Left lung (tissue), 10 donors: Measurements from ENCODE around the gene CENPP. TPM values are rescaled to one million over a fixed set of nuclear protein-coding genes. Genes with fewer than 3 reads are reported as not detected.

ENCODE experiments used
- ATAC-seq: fragments of 200-7000 bp; cut with Tn5 transposase; one replicate; pipeline ENCODE4 v1.9.1; 2020; ENCODE audit warnings: moderate library complexity
- DNase-seq, 4 donors: peaks; one replicate each; pipeline ENCODE4 v3.0.0-alpha.2; 2013 to 2020
- H3K27ac ChIP-seq, 2 donors: fragments of 200-600 bp; sonication (generic) in 1 of 2; one replicate each; pipeline versions ENCODE4 v1.5.0 to v1.8.0; 2020 to 2021
- H3K27me3 ChIP-seq, 2 donors: fragments of 200-600 bp; sonication (generic) in 1 of 2; one replicate each; pipeline versions ENCODE4 v1.5.0 to v1.8.0; 2020 to 2021
- H3K36me3 ChIP-seq, 2 donors: fragments of 200-600 bp; sonication (generic) in 1 of 2; one replicate each; pipeline versions ENCODE4 v1.5.0 to v1.8.0; 2020 to 2021
- H3K4me1 ChIP-seq, 2 donors: fragments of 200-600 bp; one replicate each; pipeline ENCODE4 v1.8.0; 2021
- H3K4me3 ChIP-seq, 2 donors: fragments of 200-600 bp; sonication (generic) in 1 of 2; one replicate each; pipeline versions ENCODE4 v1.5.0 to v1.8.0; 2020 to 2021; ENCODE audit warnings: mild to moderate bottlenecking in 1 of 2
- H3K9me3 ChIP-seq, 2 donors: fragments of 200-600 bp; sonication (generic) in 1 of 2; one replicate each; pipeline versions ENCODE4 v1.5.0 to v1.8.0; 2020 to 2021
- intact Hi-C, 2 donors: fragments of 100-400 bp; cut with DNase I; formaldehyde crosslinking; loops; one replicate each; pipeline versions ENCODE4 v1.11.2 to v1.14.2; 2022
- polyA plus RNA-seq, 6 donors: library from polyadenylated mRNA; unstranded; fragments of 120-200 nt; gene quantifications; one replicate each; pipeline ENCODE4 v1.2.1, GENCODE V29; 2013; ENCODE audit not compliant: insufficient read length in 6 of 6
- total RNA-seq, 2 donors: library from RNA; stranded (reverse); fragmentation: NEBNext Ultra II Directional; extraction: Animal tissue kit (Norgen Biotek cat#: 25700); gene quantifications; one replicate each; pipeline ENCODE4 v1.2.1, GENCODE V29; 2021
- TF ChIP-seq, protein P1 (sequence below), 2 donors: fragments of 200-600 bp; sonication (generic) in 1 of 2; IDR thresholded peaks; one replicate each; pipeline versions ENCODE4 v1.5.0 to v1.8.0; 2021; ENCODE audit warnings: antibody characterized with exemption in 2 of 2
- donor health status: DM: no; HTN: yes; CAD: no.
- donor health status: DM: no; HTN: no; CAD: no.

Gene CENPP
- total and polyA plus RNA-seq, 8 donors = 3.2 to 9.0 (median 5.7) TPM

DNA sequence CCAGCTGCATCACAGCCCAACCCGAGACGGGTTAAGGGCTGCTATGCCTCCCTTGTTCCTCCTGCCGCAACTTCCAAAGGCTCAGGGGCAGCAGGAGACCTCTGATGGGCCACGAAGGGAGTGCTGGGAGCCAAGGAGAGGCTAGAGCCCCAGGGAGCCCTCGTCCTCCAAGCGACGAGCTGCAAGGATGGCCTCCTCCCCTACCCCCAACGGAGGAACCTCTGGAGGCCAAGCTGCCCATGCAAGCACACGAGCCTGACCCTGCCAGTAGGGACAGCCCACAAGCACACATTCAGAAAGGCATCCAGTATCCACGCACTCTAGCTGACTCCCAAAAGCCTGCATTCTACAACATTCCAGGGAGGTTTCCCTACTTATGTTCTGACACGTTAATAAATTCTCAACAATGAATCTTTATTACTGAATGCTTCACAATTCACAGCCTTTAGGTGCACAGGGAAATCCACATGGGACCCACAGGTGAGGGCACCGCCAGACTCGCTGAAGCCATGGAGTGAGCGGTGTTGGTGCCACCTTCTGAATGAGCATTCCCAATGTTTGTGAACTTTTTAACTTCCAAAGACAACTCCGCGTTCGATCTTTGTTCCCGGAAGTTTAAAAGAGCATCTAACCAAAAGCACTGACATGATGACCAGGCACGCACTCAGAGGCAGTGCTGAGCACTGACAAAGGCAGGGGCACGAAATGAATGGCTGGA is 315.5 kb downstream of the CENPP start:
- Histone ChIP-seq H3K36me3 (peaks cover 0 to 100% of the 10 kb centered on the region in 2 donors), H3K4me1 (no peaks in the 10 kb centered on the region), H3K4me3 (no peak overlapping the region), H3K9me3 (peaks cover 0 to 4% of the 10 kb centered on the region in 2 donors), H3K27ac (no peak overlapping the region), H3K27me3 (no peaks in the 10 kb centered on the region)
- intact Hi-C loops = loop anchor here in 1 of 2 donors (5.0 to 10.0 kb wide), 2 partner anchors 304 to 506 kb away; no protein-coding TSS in a partner anchor
- DNase-seq (peak in 1 of 4 donors; percentile 48), ATAC-seq (no peak)
- TF ChIP-seq, protein P1, sequence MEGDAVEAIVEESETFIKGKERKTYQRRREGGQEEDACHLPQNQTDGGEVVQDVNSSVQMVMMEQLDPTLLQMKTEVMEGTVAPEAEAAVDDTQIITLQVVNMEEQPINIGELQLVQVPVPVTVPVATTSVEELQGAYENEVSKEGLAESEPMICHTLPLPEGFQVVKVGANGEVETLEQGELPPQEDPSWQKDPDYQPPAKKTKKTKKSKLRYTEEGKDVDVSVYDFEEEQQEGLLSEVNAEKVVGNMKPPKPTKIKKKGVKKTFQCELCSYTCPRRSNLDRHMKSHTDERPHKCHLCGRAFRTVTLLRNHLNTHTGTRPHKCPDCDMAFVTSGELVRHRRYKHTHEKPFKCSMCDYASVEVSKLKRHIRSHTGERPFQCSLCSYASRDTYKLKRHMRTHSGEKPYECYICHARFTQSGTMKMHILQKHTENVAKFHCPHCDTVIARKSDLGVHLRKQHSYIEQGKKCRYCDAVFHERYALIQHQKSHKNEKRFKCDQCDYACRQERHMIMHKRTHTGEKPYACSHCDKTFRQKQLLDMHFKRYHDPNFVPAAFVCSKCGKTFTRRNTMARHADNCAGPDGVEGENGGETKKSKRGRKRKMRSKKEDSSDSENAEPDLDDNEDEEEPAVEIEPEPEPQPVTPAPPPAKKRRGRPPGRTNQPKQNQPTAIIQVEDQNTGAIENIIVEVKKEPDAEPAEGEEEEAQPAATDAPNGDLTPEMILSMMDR (IDR thresholded peaks at IDR 0.05) = no peak

DNA sequence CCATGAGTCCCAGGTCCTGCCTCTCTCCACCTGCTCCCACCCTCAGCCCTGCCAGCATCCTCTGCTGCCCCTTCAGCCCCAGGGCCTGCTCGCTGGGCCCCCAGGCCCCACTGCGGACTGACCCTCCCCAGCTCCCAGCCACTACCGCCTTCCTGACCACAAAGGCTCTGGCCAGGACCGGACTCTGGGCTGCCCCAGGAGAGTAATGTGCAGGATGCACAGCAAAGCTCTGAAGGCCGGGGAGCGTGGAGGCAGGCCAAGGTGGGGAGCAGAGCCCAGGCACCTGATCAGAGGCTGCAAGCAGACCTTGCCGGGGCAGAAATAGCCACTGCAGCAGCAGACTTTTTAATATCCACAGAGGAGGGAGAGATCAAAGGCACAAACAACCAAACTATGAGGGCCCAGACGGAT is 316.3 kb downstream of the CENPP start:
- DNase-seq = peak in 1 of 4 donors; percentile 52
- TF ChIP-seq, protein P1 (IDR thresholded peaks at IDR 0.05) = no peak
- intact Hi-C loops = loop anchor here in 1 of 2 donors (5.0 to 10.0 kb wide), 2 partner anchors 305 to 507 kb away; no protein-coding TSS in a partner anchor
- no peak for ATAC-seq
- Histone ChIP-seq H3K4me1 (no peaks in the 10 kb centered on the region), H3K27me3 (no peaks in the 10 kb centered on the region), H3K4me3 (no peak overlapping the region), H3K27ac (no peak overlapping the region), H3K36me3 (peaks cover 0 to 100% of the 10 kb centered on the region in 2 donors), H3K9me3 (peaks cover 0 to 4% of the 10 kb centered on the region in 2 donors)

DNA sequence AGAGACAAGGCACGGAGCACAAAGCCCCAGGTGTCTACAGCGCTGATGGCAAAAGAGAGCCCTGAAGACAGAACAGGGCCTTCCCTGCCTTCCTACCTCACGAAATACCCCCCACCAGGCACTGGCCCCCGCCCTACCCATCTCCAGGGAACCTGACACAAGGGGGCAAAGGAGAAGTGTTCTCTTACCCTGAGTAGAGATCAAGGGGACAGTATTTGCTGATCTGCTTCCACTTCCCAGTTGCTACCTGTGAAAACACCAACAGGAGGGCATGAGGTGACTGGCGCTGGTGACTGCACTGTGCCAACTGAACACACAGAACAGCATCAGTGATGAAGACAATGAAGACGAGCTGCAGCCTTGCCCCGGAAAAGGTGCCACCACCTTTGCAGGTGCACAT is 316.8 kb downstream of the CENPP start:
- peak in 1 of 4 donors; percentile 26 for DNase-seq
- Histone ChIP-seq H3K27me3 (no peaks in the 10 kb centered on the region), H3K4me3 (no peak overlapping the region), H3K36me3 (peaks cover 0 to 100% of the 10 kb centered on the region in 2 donors), H3K4me1 (no peaks in the 10 kb centered on the region), H3K9me3 (peaks cover 0 to 4% of the 10 kb centered on the region in 2 donors), H3K27ac (no peak overlapping the region)
- intact Hi-C loops = loop anchor here in 1 of 2 donors (5.0 to 10.0 kb wide), 2 partner anchors 305 to 508 kb away; no protein-coding TSS in a partner anchor
- no peak for ATAC-seq
- TF ChIP-seq, protein P1 (IDR thresholded peaks at IDR 0.05) = no peak

DNA sequence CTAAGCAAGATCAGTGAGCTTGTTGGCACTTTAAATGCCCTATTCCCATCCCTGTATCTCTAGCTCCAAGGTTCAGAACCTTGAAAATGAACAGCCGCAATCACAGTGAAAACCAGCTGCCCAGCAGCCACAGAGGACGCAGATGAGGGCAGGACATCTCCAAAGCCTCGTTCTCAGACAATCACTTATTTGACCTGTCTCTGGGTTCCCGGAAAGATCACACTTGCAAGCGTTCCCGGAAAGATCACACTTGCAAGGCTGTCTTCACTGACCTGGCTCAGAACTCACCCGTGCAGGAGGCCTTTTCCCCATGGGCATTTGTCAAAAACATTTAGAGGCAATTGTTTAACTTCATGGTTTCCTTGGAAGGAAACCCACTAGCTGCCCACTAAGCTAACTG is 318.5 kb downstream of the CENPP start:
- no peak overlapping the region for H3K4me3 ChIP-seq
- TF ChIP-seq, protein P1 (IDR thresholded peaks at IDR 0.05) = no peak
- DNase-seq = peak in 1 of 4 donors; percentile 4
- peaks cover 0 to 4% of the 10 kb centered on the region in 2 donors for H3K9me3 ChIP-seq
- no peak for ATAC-seq
- no peaks in the 10 kb centered on the region for H3K27me3 ChIP-seq
- intact Hi-C loops = loop anchor here in 1 of 2 donors (5.0 to 10.0 kb wide), 2 partner anchors 307 to 509 kb away; no protein-coding TSS in a partner anchor
- peaks cover 0 to 100% of the 10 kb centered on the region in 2 donors for H3K36me3 ChIP-seq
- no peak overlapping the region for H3K27ac ChIP-seq
- H3K4me1 ChIP-seq = no peaks in the 10 kb centered on the region

DNA sequence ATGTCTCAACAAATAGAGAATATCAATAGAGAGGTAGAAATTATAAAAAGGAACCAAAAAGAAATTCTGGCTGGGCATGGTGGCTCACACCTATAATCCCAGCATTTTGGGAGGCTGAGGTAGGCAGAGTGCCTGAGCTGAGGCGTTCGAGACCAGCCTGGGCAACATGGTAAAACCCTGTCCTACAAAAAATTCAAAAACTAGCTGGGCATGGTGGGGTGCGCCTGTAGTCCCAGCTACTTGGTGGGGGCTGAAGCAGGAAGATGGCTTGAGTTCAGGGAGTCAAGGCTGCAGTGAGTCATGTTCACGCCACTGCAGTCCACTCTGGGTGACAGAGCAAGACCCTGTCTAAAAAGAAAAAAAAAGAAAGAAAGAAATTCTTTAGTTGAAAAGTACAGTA is 319.3 kb downstream of the CENPP start:
- H3K36me3 ChIP-seq = peaks cover 0 to 98% of the 10 kb centered on the region in 2 donors
- TF ChIP-seq, protein P1 (IDR thresholded peaks at IDR 0.05) = no peak
- intact Hi-C loops = loop anchor here in 1 of 2 donors (10.0 kb wide), 1 partner anchor 510 kb away; no protein-coding TSS in a partner anchor

More for the DNA sequence above, 319.3 kb downstream of the CENPP start:
- DNase-seq (peak in 1 of 4 donors; percentile 4), ATAC-seq (no peak)
- Histone ChIP-seq H3K9me3 (peaks cover 0 to 4% of the 10 kb centered on the region in 2 donors), H3K27ac (no peak overlapping the region), H3K4me3 (no peak overlapping the region), H3K4me1 (no peaks in the 10 kb centered on the region), H3K27me3 (no peaks in the 10 kb centered on the region)
